ENCODE measurements around the gene FBXO7.

Gene FBXO7

GRCh38 chr22:32535531-32536190, 61.0 kb downstream of the FBXO7 start:
- Histone ChIP-seq H3K4me2 (ENCODE audit: insufficient read depth, low read length) (no peak overlapping the region), H3K9me3 (ENCODE audit: insufficient read depth, low read length, severe bottlenecking) (no peaks in the 10 kb centered on the region), H2AFZ (ENCODE audit: low read depth, low read length) (no peak overlapping the region), H3K9ac (ENCODE audit: low read depth, low read length) (no peak overlapping the region), H4K20me1 (ENCODE audit: insufficient read depth, low read length) (no peaks in the 10 kb centered on the region), H3K4me3 (ENCODE audit: low read depth in 1 of 2, low read length in 2 of 2) (no peak overlapping the region), H3K4me1 (ENCODE audit: insufficient read depth, low read length) (no peaks in the 10 kb centered on the region), H3K27ac (ENCODE audit: low read length) (no peak overlapping the region), H3K36me3 (ENCODE audit: insufficient read depth, low read length) (no peaks in the 10 kb centered on the region), H3K27me3 (ENCODE audit: insufficient read depth, low read length, poor library complexity) (peaks cover 14% of the 10 kb centered on the region), H3K79me2 (ENCODE audit: insufficient read depth, low read length) (no peaks in the 10 kb centered on the region)
- ATAC-seq (ENCODE audit: insufficient read depth, low read depth) (no peak), DNase-seq (no peak)
- TF ChIP-seq EZH2 (IDR thresholded peaks at IDR 0.05; ENCODE audit: borderline replicate concordance, low read depth, low read length, severe bottlenecking): no peak
- TF ChIP-seq CTCF (IDR thresholded peaks at IDR 0.05; ENCODE audit: borderline replicate concordance, extremely low read depth, low read length, poor library complexity, severe bottlenecking): no peak

- H3K79me2 ChIP-seq (ENCODE audit: insufficient read depth, low read length): no peaks in the 10 kb centered on the region
- no peak overlapping the region for H3K4me2 ChIP-seq (ENCODE audit: insufficient read depth, low read length)
- no peak for ATAC-seq (ENCODE audit: insufficient read depth, low read depth)
- no peak for DNase-seq
- H3K36me3 ChIP-seq (ENCODE audit: insufficient read depth, low read length): no peaks in the 10 kb centered on the region
- H3K9ac ChIP-seq (ENCODE audit: low read depth, low read length): no peak overlapping the region
- H3K27ac ChIP-seq (ENCODE audit: low read length): no peak overlapping the region
- H3K4me1 ChIP-seq (ENCODE audit: insufficient read depth, low read length): no peaks in the 10 kb centered on the region
- TF ChIP-seq CTCF (IDR thresholded peaks at IDR 0.05; ENCODE audit: borderline replicate concordance, extremely low read depth, low read length, poor library complexity, severe bottlenecking): no peak
- no peaks in the 10 kb centered on the region for H4K20me1 ChIP-seq (ENCODE audit: insufficient read depth, low read length)
- H3K9me3 ChIP-seq (ENCODE audit: insufficient read depth, low read length, severe bottlenecking): no peaks in the 10 kb centered on the region
- H3K4me3 ChIP-seq (ENCODE audit: low read depth in 1 of 2, low read length in 2 of 2): no peak overlapping the region
- H2AFZ ChIP-seq (ENCODE audit: low read depth, low read length): no peak overlapping the region
- peaks cover 14% of the 10 kb centered on the region for H3K27me3 ChIP-seq (ENCODE audit: insufficient read depth, low read length, poor library complexity)
Measured at GRCh38 chr22:32536352-32536751, 61.7 kb downstream of the FBXO7 start.

- H3K4me2 ChIP-seq (ENCODE audit: insufficient read depth, low read length): no peak overlapping the region
- peaks cover 14% of the 10 kb centered on the region for H3K27me3 ChIP-seq (ENCODE audit: insufficient read depth, low read length, poor library complexity)
- no peak overlapping the region for H2AFZ ChIP-seq (ENCODE audit: low read depth, low read length)
- no peak overlapping the region for H3K9ac ChIP-seq (ENCODE audit: low read depth, low read length)
- no peaks in the 10 kb centered on the region for H3K79me2 ChIP-seq (ENCODE audit: insufficient read depth, low read length)
- DNase-seq (no peak), ATAC-seq (ENCODE audit: insufficient read depth, low read depth) (no peak)
- no peak overlapping the region for H3K27ac ChIP-seq (ENCODE audit: low read length)
- TF ChIP-seq EZH2 (IDR thresholded peaks at IDR 0.05; ENCODE audit: borderline replicate concordance, low read depth, low read length, severe bottlenecking): no peak
- TF ChIP-seq CTCF (IDR thresholded peaks at IDR 0.05; ENCODE audit: borderline replicate concordance, extremely low read depth, low read length, poor library complexity, severe bottlenecking): no peak
- no peaks in the 10 kb centered on the region for H3K9me3 ChIP-seq (ENCODE audit: insufficient read depth, low read length, severe bottlenecking)
- no peaks in the 10 kb centered on the region for H3K36me3 ChIP-seq (ENCODE audit: insufficient read depth, low read length)
- H4K20me1 ChIP-seq (ENCODE audit: insufficient read depth, low read length): no peaks in the 10 kb centered on the region
- H3K4me3 ChIP-seq (ENCODE audit: low read depth in 1 of 2, low read length in 2 of 2): no peak overlapping the region
- no peaks in the 10 kb centered on the region for H3K4me1 ChIP-seq (ENCODE audit: insufficient read depth, low read length)
Measured at GRCh38 chr22:32538521-32538920, 63.9 kb downstream of the FBXO7 start.
